Right lobe of liver (tissue), 6 donors: ENCODE data around the gene BTF3. TPM values are rescaled to one million over a fixed set of nuclear protein-coding genes. Genes with fewer than 3 reads are reported as not detected.

Source experiments
- ATAC-seq, 4 donors: fragments of 200-7000 bp; cut with Tn5 transposase; one replicate each; pipeline ENCODE4 v1.9.1; 2020; ENCODE audit warnings: mild to moderate bottlenecking in 4 of 4, moderate library complexity in 4 of 4
- DNase-seq, 3 donors: peaks; one replicate each; pipeline ENCODE4 v3.0.0-alpha.2; 2020
- H3K27ac ChIP-seq, 3 donors: fragments of 200-600 bp; one replicate each; pipeline ENCODE4 v1.8.0; 2022
- H3K27me3 ChIP-seq, 2 donors: fragments of 200-600 bp; one replicate each; pipeline ENCODE4 v1.8.0; 2022
- H3K36me3 ChIP-seq, 4 donors: fragments of 200-600 bp; sonication (generic) in 1 of 4; one replicate each; pipeline versions ENCODE4 v1.5.1 to v1.8.0; 2017 to 2022; ENCODE audit warnings: control low read depth in 1 of 4
- H3K4me1 ChIP-seq, 4 donors: fragments of 200-600 bp; sonication (generic) in 1 of 4; one replicate each; pipeline versions ENCODE4 v1.5.1 to v1.8.0; 2017 to 2022; ENCODE audit warnings: control low read depth in 1 of 4
- H3K4me3 ChIP-seq, 3 donors: fragments of 200-600 bp; one replicate each; pipeline ENCODE4 v1.8.0; 2022
- H3K9me3 ChIP-seq, 4 donors: fragments of 200-600 bp; sonication (generic) in 1 of 4; one replicate each; pipeline versions ENCODE4 v1.5.1 to v1.8.0; 2017 to 2022; ENCODE audit warnings: control low read depth in 1 of 4
- CTCF ChIP-seq, 4 donors: fragments of 200-600 bp in 3 of 4; fragments of 450-650 bp in 1 of 4; IDR thresholded peaks; one replicate each; pipeline versions ENCODE4 v1.5.1 to v1.8.0; 2016 to 2022; ENCODE audit warnings: antibody characterized with exemption in 4 of 4, mild to moderate bottlenecking in 2 of 4
- POLR2A ChIP-seq: fragments of 450-650 bp; IDR thresholded peaks from one replicate; pipeline ENCODE4 v1.6.1; 2017; ENCODE audit warnings: antibody characterized with exemption, mild to moderate bottlenecking
- WGBS: methylation state at CpG from one replicate; pipeline ENCODE4 v1.1.6; 2018; ENCODE audit warnings: low coverage, low lambda C conversion rate; ENCODE audit not compliant: insufficient coverage; ENCODE audit errors: missing lambda C conversion rate; 5-methylcytosine and 5-hydroxymethylcytosine counted together
- intact Hi-C, 2 donors: fragments of 100-400 bp; cut with DNase I; formaldehyde crosslinking; loops; one replicate each; pipeline versions ENCODE4 v1.11.2 to v1.14.1; 2022
- total RNA-seq, 6 experiments: library from RNA; depleted of rRNA in 2 of 6; stranded (reverse); fragments of >200 nt in 2 of 6; fragmentation: NEBNext Ultra II Directional in 3 of 6; extraction: Animal tissue kit (Norgen Biotek cat#: 25700) in 3 of 6; gene quantifications; one replicate each; pipeline versions ENCODE4 v1.1.0 to v1.2.4, GENCODE V29; 2016 to 2023
- donor health status: DM: no; HTN: yes; CAD: no.
- donor health status: DM: no; HTN: no; CAD: no.
- donor health status: DM: no; HTN: no; CAD: no.
- donor health status: DM: no; HTN: yes; CAD: no.
- donor health status: DM: no; HTN: yes; CAD: no.

Gene BTF3
- total RNA-seq, 6 experiments from 2014 or later, result 157 to 250 (median 198) TPM

- Histone ChIP-seq H3K27me3 (no peaks in the 10 kb centered on the region), H3K36me3 (no peaks in the 10 kb centered on the region), H3K4me3 (no peak overlapping the region), H3K4me1 (no peaks in the 10 kb centered on the region), H3K9me3 (no peaks in the 10 kb centered on the region), H3K27ac (no peak overlapping the region)
- DNase-seq, result no peak
- 62% methylated on average over 2 of the region's 5 CpGs for WGBS
- TF ChIP-seq POLR2A (no peak), CTCF (IDR thresholded peaks at IDR 0.05) (no peak)
- intact Hi-C loops, result no loop called here
- ATAC-seq, result no peak
Measured at GRCh38 chr5:73532195-73532594, 34.0 kb downstream of the BTF3 start.

GRCh38 chr5:73534011-73534644 lies 35.9 kb downstream of the BTF3 start:
- H3K36me3 ChIP-seq, result no peaks in the 10 kb centered on the region
- H3K27me3 ChIP-seq, result no peaks in the 10 kb centered on the region
- no peak for DNase-seq
- H3K9me3 ChIP-seq, result no peaks in the 10 kb centered on the region
- no peaks in the 10 kb centered on the region for H3K4me1 ChIP-seq
- H3K27ac ChIP-seq, result no peak overlapping the region
- no peak overlapping the region for H3K4me3 ChIP-seq
- WGBS, result 56% methylated on average over 5 of the region's 5 CpGs
- ATAC-seq, result no peak
- intact Hi-C loops, result no loop called here
- TF ChIP-seq POLR2A, result no peak

GRCh38 chr5:73534971-73535370 lies 36.7 kb downstream of the BTF3 start:
- Histone ChIP-seq H3K4me1 (no peaks in the 10 kb centered on the region), H3K36me3 (no peaks in the 10 kb centered on the region), H3K9me3 (no peaks in the 10 kb centered on the region), H3K4me3 (no peak overlapping the region), H3K27me3 (no peaks in the 10 kb centered on the region), H3K27ac (no peak overlapping the region)
- ATAC-seq, result no peak
- WGBS, result 76% methylated on average over 2 of the region's 2 CpGs
- TF ChIP-seq POLR2A (no peak), CTCF (IDR thresholded peaks at IDR 0.05) (no peak)
- intact Hi-C loops, result no loop called here
- DNase-seq, result no peak

GRCh38 chr5:73539730-73540129 lies 41.5 kb downstream of the BTF3 start:
- Histone ChIP-seq H3K4me3 (no peak overlapping the region), H3K27ac (no peak overlapping the region), H3K27me3 (no peaks in the 10 kb centered on the region), H3K4me1 (no peaks in the 10 kb centered on the region), H3K36me3 (no peaks in the 10 kb centered on the region), H3K9me3 (no peaks in the 10 kb centered on the region)
- TF ChIP-seq CTCF (IDR thresholded peaks at IDR 0.05), result no peak
- no peak for TF ChIP-seq POLR2A
- 52% methylated on average over 2 of the region's 2 CpGs for WGBS
- no peak for ATAC-seq
- intact Hi-C loops, result no loop called here
- DNase-seq, result no peak

- Histone ChIP-seq H3K9me3 (no peaks in the 10 kb centered on the region), H3K36me3 (no peaks in the 10 kb centered on the region), H3K27me3 (no peaks in the 10 kb centered on the region), H3K4me3 (no peak overlapping the region), H3K4me1 (no peaks in the 10 kb centered on the region), H3K27ac (no peak overlapping the region)
- TF ChIP-seq CTCF (IDR thresholded peaks at IDR 0.05) (no peak), POLR2A (no peak)
- intact Hi-C loops, result no loop called here
- DNase-seq, result no peak
- WGBS, result 36% methylated on average over 3 of the region's 3 CpGs
- ATAC-seq, result no peak
Measured at GRCh38 chr5:73540192-73540591, 42.0 kb downstream of the BTF3 start.
